NOMO-1 (cell line): Measurements from ENCODE around the gene PWWP2B.
A peak's percentile ranks its signal among the peaks of the same experiment; 100 is the strongest.
"Not testable (repeated sequence)": the region's sequence is repeated elsewhere in the genome, so short reads cannot be mapped to it uniquely, and the experiment has no call there.

Source experiments
- DNase-seq, 2 experiments: peaks; one replicate each; lab custom pipeline; 2025; ENCODE audit not compliant: unreplicated experiment in 2 of 2; lab: John Stamatoyannopoulos, UW

The PWWP2B gene

DNA sequence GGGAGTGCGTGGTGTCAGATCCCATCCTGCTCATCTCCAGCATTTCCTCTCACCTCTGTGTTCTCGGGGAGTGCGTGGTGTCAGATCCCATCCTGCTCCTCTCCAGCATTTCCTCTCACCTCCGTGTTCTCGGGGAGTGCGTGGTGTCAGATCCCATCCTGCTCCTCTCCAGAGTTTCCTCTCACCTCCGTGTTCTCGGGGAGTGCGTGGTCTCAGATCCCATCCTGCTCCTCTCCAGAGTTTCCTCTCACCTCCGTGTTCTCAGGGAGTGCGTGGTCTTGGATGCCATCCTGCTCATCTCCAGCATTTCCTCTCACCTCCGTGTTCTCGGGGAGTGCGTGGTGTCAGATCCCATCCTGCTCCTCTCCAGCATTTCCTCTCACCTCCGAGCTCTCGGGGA is 18.0 kb upstream of the PWWP2B start:
- not testable (repeated sequence) for DNase-seq

DNA sequence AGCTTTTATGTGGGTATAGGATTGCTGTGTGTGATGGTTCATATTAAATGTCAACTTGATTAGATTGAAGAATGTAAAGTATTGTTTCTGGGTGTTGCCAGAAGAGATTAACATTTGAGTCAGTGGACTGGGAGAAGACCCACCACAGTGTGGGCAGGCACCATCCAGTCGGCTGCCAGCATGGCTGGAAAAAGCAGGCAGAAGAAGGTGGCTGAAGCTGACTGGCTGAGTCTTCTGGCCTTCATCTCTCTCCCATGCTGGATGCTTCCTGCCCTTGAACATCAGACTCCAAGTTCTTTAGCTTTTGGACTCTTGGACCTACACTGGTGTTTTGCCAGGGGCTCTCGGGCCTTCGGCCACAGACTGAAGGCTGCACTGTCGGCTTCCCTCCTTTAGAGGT is 16.0 kb upstream of the PWWP2B start:
- not testable (repeated sequence) for DNase-seq

DNA sequence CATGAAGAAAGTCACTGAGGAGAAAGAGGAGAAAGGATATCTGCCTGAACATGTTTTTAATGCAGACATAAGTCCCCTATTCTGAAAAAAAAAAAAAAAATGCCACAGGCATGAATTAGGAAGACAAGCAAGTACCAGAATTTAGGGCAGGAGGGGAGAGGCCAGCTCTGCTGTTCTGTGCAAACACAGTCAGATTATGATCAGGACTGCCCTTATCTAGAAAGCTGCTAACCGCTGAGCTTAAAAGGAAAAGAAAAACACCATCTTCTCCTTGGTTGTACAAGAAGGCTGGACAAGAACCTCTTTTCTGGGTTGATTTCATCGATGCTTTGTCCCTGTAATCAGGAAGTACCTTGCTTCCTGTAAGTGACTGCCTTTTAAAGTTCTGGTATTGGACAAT is 15.3 kb upstream of the PWWP2B start:
- no peak for DNase-seq

DNA sequence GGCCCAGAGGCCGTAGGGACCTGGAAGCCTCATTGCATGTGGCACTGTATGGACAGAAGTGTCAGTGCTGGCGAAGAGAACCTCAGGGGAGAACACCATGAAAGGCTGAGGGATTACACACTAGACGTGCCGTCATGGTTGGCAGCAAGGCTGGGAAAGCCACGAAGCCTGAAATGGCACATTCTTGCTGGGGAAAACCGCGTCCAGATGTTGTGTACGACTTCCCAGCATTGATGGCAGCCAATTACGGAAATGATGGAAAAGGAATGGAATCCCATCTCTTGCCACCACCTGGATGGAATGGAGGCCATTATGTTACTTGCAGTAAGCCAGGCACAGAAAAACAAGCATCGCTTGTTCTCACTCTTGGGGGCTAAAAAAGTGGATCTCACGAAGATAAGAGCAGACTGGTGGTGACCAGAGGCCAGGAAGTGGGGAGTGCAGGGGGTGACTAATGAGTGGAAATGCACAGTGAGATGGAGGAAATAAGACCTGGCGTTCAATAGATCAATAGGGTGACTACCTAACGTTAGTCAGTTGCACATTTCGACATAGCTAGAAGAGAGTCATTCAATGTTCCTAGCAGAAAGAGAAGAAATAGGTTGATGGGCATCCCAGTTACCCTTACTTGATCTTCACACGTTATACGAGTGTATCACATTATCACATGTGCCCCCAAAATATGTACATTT is 14.6 kb upstream of the PWWP2B start:
- peak in 1 of 2 experiments; percentile 30 for DNase-seq

DNA sequence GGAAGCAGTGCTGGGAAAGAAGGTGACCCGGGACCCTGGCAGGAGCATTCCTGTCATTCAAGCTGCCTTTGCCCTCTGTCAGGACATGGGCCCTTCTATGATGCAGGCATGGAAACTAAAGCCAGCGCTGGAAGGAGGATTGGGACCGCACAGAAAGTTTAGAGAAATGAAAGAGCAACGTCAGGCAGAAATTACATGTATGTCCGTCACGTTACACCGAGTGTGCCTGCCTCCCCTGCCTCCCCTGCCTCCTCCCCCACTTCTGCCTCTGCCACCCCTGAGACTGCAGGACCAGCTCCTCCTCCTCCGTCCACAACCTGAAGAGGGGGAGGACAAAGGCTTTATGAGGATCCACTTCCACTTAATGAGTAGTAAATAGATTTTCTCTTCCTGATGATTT is 13.9 kb upstream of the PWWP2B start:
- peak; percentile 50 to 70 for DNase-seq

DNA sequence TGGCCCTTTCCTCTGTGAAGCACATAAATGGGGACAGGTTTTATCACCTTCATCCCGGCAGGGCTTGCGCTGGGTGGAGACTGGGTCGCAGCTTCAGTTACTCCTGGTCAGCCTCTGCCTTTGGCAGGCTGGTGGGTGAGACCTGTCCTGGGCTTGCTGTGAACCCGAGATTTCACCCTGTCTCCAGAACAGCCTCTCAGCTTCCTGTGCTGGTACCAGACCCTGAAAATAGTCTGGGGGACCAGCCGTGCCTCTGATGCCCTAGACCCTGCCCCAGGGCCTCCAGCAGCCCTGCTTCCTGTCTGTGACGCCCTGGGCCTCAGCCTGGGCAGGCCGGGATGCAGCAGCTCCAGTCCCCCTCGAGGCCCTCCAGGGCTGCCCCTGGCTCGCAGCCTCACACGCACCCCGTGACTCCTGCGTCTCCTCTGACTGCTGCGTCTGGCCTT is 13.2 kb upstream of the PWWP2B start:
- DNase-seq: no peak

DNA sequence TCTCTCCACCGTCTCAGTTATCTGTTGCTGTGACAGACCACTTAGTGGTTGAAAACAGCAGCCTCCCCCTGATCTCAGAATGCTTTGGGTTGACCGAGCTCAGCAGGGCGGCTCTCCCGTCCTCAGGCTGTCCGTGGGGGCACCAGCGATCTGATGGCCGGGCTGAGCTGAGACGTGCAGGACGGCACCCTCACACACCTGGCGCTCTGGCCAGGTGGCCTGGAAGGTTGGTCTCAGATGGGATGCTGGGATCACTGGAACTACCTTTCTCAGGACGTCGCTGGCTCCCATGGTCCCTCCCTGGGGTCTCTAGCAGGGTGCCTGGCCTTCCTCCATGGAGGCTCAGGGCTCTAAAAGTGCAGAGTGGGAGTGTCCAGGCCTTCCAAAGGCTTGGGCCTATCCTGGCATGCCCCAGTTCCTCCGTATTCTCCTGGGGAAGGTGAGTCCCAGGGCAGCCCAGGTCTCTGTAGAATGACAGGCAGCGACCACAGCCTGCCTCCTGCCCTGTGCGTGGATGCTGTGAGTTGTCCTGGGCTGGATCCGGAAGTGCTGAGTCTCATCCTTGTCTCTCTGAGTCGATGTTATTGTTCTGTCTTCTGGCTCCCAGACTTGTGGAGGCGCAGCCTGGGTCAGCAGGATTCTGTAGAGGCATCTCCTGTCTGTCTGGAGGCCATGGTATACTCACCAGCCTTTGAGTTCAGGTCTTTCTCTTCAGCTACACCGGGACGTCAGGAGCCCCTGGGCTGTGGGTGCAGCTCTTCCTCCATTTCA is 12.2 kb upstream of the PWWP2B start:
- no peak for DNase-seq

DNA sequence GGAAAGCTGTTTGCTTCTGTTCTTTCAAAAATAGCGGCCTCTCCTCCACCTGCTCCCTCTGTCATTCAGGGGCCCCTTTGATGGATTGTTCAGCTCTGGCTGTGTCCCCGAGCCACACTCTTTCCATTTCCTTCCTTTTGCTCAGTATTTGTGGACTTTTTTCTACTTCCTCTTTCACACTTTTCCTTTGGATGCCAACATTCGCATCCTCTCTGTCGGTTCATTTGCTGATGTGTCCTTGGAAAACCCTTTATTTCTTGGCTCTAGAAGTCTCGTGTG is 11.7 kb upstream of the PWWP2B start:
- DNase-seq: peak; percentile 50 to 60

DNA sequence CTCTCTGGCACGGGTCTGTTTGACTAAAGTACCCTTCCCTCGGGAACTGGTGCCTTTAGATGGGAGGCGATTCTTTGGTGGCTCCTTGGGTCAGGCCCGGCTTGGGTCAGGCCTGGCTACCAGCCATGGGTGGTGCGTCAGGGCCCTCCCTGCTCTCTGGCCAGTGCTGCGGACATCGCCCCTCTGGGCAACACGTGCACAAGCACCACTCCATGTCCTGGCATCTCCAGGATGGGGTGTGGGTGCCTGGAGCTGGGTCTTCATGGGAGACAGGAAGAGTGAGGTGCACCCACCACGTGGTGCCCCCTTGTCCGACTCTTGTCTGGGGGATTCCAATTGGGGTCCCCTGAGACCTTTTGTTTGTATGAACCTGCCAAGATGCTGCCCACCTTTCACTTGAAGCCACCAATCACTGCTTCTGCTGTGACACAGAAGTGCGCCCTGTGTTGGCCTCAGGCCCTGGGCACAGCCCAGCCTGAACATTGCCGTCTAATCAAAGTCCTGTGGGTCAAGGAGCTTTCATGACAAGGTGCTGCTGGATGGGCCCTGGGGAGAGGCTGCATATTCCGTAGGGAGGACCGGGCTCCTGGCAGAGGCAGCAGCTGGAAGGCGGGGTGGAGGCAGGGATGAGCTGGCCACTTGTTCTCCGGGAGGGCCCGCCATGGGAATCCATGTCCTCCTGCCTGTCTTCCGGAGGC is 11.1 kb upstream of the PWWP2B start:
- DNase-seq: no peak

DNA sequence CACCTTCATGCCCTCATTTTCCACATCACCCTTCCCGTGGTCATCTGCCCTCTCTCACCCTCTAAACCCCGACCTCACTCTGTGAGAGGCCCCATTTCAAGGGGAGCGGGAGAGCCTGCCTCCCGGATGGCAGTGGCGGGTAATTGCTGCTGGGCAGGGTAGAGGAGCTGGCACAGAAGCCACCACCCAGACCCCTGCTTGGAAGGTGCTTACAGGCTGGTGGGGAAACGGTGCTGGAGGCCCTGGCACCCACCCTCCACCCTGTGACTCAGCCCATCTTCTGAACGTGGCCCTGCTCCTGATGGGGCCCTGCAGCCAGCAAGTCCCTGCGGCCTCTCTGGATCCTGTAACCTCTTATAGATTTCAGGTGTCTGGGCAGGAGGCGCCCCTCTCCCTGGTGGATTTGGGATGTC is 10.6 kb upstream of the PWWP2B start:
- DNase-seq: no peak

DNA sequence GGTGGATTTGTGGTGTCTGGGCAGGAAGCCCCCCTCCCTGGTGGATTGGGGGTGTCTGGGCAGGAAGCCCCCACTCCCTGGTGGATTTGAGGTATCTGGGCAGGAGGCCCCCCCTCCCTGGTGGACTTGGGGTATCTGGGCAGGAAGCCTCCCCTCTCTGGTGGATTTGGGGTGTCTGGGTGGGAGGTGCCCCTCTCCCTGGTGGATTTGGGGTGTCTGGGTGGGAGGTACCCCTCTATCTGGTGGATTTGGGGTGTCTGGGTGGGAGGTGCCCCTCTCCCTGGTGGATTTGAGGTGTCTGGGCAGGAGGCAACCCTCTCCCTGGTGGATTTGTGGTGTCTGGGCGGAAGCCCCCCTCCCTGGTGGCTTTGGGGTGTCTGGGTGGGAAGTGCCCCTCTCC is 10.1 kb upstream of the PWWP2B start:
- not testable (repeated sequence) for DNase-seq

DNA sequence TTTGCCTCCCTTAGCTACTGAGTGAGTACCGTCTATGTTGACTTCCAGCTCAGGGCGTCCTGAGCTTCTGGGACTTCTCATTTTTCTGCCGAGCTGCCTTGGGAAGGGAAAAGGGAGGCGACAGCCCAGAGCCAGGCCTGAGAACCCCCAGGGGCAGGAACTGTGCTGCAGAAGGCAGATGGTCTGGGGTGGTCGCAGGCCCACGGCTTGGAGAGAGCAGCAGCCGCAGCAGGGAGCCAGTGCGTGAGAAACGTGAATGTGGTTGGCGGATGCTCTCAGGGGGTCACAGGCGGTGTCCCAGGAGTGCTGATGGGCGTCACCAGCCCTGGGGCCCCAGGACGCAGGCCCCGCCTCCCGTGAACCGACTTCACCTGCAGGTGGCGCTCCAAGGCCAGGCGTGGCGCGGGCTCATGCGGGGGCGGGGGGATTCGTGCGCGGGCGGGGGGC is 9.2 kb upstream of the PWWP2B start:
- peak; percentile 67 to 69 for DNase-seq

DNA sequence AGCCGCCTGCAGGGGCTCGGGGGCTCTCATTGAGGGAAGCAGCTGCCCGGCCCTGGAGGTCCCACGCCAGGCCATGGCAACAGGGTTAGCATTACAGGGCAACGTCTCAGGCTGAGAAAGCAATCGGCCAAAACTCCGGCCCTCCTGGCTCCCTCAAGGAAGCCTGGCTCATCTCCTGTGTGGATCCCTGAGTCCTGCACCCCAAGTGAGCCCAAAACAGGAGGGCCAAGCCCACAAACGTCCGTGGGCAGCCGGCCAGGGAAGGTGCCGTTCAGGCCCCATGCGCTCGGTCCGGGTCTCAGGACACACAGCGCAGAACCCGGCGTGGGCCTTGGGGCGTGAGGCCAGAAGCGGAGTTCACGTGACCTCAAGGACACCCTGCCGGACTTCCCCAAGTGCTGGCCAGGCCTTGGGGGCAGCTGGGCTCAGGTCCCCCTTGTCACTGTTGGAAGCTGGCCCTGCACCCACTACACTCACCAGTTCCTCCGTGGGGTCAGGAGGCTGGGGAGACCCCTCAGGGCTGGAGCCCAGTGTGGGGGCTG is 8.0 kb upstream of the PWWP2B start:
- no peak for DNase-seq

DNA sequence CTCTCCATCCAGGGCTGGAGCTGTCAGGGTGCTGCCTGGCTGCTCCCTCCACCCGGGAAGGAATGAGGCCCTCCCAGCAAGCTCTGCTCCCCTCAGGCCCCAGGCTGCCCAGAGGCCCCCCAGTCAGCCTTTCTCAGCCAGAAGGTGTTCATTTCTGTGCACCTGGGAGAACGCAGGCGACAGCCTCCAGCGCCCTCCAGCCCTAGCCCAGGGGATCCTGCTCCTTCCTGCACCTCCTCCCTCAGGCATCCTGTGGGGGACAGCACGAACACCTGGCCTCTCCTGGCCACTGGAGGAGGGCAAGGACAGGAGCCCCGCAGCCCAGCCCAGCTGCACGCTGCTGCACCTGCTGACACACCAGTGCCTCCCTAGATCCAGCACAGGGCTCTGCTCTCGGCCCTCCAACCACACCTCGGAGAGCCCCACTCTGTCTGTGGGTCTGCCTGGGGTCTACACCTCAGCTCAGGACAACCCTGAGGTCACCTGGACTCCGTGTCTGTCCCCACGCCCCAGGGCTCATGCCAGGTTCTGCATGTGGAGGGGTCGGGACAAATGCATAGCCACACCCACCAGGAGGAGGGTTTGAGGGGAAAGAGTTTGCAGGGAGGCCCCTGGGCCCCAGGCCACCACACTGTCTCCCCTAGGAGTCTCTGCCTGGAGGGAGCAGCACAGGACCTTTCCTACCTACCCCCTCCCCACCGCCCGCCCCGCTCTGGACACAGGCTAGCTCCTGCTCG is 7.4 kb upstream of the PWWP2B start:
- no peak for DNase-seq

DNA sequence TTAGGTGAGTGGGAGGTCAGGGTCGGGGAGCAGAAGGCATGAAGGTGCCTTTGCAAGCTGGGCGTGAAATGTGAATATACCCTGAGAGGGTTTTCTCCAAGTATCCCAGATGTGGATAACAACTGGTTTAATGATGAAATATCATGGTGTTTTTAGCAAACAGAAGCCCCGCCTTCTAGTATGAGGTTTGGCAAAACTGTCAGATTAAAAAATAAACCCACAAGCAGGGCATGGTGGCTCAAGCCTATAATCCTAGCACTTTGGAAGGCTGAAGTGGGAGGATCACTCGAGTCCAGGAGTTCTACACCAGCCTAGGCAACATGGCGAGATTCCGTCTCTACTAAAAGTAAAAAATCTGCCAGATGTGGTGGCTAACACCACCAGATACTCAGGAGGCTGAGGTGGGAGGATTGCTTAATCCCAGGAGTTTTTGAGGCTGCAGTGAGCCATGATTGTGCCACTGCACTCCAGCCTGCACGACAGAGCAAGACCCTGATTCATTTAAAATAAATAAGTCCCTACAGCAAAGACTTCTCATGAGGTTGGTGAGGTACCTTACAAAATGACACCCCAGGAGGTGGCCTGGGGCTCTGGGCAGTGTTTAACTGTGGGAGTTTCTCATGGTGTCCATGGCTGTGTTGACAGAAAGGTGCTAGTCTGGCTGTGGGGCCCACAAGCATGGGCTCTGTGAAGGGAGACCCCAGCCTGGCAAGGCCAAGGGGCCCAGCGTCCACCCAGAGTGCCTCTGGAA is 6.7 kb upstream of the PWWP2B start:
- no peak for DNase-seq

DNA sequence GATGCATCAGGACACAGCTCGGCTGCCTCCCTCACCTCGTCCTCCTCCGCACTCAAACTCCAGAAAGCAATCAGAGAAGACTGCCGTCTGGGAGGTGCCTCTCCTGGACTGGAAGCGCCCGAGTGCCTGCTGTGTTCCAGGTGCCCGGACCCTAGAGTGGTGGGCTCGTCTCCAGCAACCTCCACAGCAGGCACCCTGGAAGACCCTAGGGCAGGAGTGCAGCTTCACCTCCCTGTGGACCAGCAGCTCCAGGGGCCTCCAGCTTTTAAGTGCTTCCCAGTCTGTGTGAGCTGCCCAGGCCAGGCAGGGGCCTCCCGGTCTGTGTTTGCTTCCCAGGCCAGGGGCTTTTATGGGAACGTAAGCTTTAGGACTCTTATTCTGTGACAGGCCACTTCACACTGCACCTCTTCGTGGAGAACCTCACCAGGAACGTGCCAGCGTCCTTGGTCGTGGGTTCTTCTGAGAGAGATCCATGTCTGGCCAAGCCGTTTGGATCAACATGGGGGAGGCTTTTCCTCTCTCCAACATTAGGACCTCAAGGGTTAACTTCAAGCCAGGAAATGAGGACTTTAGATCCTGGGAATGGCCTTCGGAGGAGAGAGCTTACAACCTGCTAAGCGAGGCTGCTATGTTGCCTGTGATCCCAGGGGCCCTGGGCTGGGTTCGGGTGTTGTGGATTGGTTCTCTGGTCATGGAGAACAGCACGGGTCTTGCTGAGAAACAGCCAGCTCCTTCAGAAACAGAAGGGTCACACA is 5.9 kb upstream of the PWWP2B start:
- no peak for DNase-seq

DNA sequence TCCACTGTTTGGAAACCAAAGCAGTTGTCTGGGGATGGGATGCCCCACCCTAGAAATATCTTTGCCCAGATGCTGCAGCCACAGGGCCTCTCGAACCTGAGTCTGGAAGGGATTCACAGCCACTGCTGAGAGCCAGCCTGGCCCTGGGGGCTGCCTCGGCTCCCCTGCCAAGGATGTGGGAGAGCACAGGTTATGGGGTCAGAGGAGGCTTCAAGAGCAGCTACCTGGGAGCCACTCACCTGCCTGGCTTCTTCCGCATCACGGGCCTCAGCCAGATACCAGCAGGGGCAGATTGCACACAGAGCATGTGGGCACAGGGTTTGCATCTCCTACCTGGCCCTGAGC is 5.4 kb upstream of the PWWP2B start:
- no peak for DNase-seq

DNA sequence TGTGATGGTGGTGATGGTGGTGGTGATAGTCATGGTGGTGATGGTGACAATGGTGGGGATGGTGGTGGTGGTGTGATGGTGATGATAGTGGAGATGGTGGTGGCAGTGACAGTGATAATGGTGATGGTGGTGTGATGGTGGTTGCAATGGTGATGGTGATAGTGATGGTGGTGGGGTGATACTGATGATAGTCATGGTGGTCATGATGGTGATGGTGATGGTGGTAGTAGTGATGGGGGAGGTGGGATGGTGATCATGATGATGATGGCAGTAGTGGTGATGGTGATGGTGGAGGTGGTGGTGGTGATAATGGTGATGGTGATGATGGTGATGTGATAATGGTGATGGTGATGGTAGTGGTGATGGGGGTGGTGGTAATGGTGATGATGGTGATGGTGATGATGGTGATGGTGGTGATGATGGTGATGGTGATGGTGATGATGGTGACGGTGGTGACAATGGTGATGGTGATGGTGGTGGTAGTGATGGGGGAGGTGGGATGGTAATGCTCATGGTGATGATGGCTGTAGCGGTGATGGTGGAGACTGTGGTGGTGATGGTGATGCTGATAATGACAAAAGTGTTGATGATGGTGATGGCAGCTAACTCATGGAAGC is 4.7 kb upstream of the PWWP2B start:
- DNase-seq: no peak
